ENCODE measurements around the gene KRCC1.
"Not testable (repeated sequence)": the region's sequence is repeated elsewhere in the genome, so short reads cannot be mapped to it uniquely, and the experiment has no call there.

KRCC1 gene

GRCh38 chr2:88048541-88048940 lies 7.0 kb downstream of the KRCC1 start:
- no peak for TF ChIP-seq CTCF (IDR thresholded peaks at IDR 0.05; ENCODE audit: insufficient read depth, low read length, missing control alignments)
- CTCF ChIA-PET = interaction anchor here (1.0 to 5.4 kb wide), 2 partner anchors 12 to 26 kb away, joined by 4 to 48 read pairs; no protein-coding TSS in a partner anchor

DNA sequence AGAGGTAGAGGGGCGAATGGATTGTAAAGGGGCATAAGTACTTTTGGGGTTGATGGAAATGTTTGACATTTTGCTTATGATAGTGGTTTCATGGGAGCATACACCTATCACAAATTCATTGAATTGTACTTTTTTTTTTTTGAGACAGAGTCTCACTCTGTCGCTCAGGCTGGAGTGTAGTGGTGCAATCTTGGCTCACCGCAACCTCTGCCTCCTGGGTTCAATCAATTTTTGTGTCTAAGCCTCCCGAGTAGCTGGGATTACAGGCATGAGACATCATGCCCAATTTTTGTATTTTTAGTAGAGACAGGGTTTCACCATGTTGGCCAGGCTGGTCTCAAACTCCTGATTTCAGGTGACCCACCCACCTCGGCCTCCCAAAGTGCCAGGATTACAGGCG lies 10.0 kb downstream of the KRCC1 start:
- POLR2A ChIA-PET; DNase-seq (ENCODE audit: low read depth, low spot score): not testable (repeated sequence)
- CTCF ChIA-PET = interaction anchor here (5.4 kb wide), 1 partner anchor 15 kb away, joined by 48 read pairs; no protein-coding TSS in a partner anchor

More at GRCh38 chr2:88048541-88048940, 7.0 kb downstream of the KRCC1 start:
- no peak overlapping the region for H3K4me3 ChIP-seq (ENCODE audit: low read depth, low read length)
- no peak for DNase-seq (ENCODE audit: low read depth, low spot score)
- POLR2A ChIA-PET = interaction anchor here (0.6 kb wide), 1 partner anchor 1267 kb away, joined by 3 read pairs; no protein-coding TSS in a partner anchor

DNA sequence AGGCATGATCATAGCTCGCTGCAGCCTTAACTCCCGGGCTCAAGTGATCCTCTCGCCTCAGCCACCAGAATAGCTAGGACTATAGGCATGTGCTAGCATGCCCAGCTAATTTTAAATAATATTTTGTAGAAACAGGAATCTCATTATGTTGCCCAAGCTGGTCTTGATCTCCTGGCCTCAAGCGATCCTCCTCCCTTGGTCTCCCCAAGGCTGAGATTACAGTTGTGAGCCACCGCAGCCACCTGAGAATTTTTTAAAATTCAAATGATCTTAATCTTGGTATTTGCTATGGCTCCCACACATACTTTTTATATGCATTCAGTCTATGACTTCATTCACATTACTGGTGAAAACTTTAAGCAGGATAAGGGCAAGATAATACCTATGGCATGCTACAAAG lies 13.1 kb downstream of the KRCC1 start:
- no peak for DNase-seq (ENCODE audit: low read depth, low spot score)
- CTCF ChIA-PET = interaction anchor here (1.4 kb wide), 1 partner anchor 40 kb away, joined by 4 read pairs; no protein-coding TSS in a partner anchor
- no peak overlapping the region for H3K4me3 ChIP-seq (ENCODE audit: low read depth, low read length)
- no peak for TF ChIP-seq CTCF (IDR thresholded peaks at IDR 0.05; ENCODE audit: insufficient read depth, low read length, missing control alignments)
- POLR2A ChIA-PET = no interaction called here

More for the DNA sequence above, 10.0 kb downstream of the KRCC1 start:
- not testable (repeated sequence) for H3K4me3 ChIP-seq (ENCODE audit: low read depth, low read length)

GRCh38 chr2:88038263-88039105 lies 17.1 kb downstream of the KRCC1 start:
- ChIA-PET POLR2A (interaction anchor here (0.7 to 1.4 kb wide), 2 partner anchors 9 to 16 kb away, joined by 3 to 4 read pairs; no protein-coding TSS in a partner anchor), CTCF (interaction anchor here (1.3 to 3.2 kb wide), 3 partner anchors 11 to 22 kb away, joined by 4 to 12 read pairs (median 10); no protein-coding TSS in a partner anchor)
- peak; percentile 92 for DNase-seq (ENCODE audit: low read depth, low spot score)
- H3K4me3 ChIP-seq (ENCODE audit: low read depth, low read length) = no peak overlapping the region
- TF ChIP-seq CTCF (IDR thresholded peaks at IDR 0.05; ENCODE audit: insufficient read depth, low read length, missing control alignments) = no peak

- DNase-seq (ENCODE audit: low read depth, low spot score) = no peak
- CTCF ChIA-PET = interaction anchor here (1.2 to 3.2 kb wide), 3 partner anchors 15 to 155 kb away, joined by 3 to 12 read pairs (median 5); no protein-coding TSS in a partner anchor
- POLR2A ChIA-PET = no interaction called here
- TF ChIP-seq CTCF (IDR thresholded peaks at IDR 0.05; ENCODE audit: insufficient read depth, low read length, missing control alignments) = no peak
- H3K4me3 ChIP-seq (ENCODE audit: low read depth, low read length) = no peak overlapping the region
These were observed 19.0 kb downstream of the KRCC1 start for GRCh38 chr2:88036606-88037005.

DNA sequence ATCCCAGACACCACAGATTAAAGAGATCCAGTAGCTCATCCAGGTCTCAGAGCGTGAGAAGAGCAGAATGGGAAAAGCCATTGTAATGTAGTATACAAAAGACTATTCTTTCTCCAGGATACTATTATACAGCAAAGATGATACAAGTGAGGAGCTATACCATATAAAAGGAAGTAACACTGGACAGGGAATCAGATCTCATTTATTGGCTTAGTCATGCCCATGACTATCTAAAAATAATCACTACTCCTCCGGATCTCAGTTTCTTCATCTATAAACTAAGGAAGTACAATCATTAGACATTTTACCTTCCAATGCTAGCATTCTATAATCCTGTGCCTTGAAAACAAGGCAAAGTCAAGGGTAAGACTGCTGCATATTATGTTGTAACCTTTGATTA lies 19.4 kb downstream of the KRCC1 start:
- POLR2A ChIA-PET = no interaction called here
- no peak overlapping the region for H3K4me3 ChIP-seq (ENCODE audit: low read depth, low read length)
- DNase-seq (ENCODE audit: low read depth, low spot score) = no peak
- CTCF ChIA-PET = interaction anchor here (1.2 to 3.2 kb wide), 3 partner anchors 15 to 155 kb away, joined by 3 to 12 read pairs (median 5); no protein-coding TSS in a partner anchor
- no peak for TF ChIP-seq CTCF (IDR thresholded peaks at IDR 0.05; ENCODE audit: insufficient read depth, low read length, missing control alignments)
